GM21390 (cell line): ENCODE measurements around the gene PLCB1.

Source experiments
- ATAC-seq: cut with Tn5 transposase; IDR thresholded peaks from one replicate; pipeline ENCODE4 v1.9.1; 2021; ENCODE audit not compliant: unreplicated experiment

Gene PLCB1

DNA sequence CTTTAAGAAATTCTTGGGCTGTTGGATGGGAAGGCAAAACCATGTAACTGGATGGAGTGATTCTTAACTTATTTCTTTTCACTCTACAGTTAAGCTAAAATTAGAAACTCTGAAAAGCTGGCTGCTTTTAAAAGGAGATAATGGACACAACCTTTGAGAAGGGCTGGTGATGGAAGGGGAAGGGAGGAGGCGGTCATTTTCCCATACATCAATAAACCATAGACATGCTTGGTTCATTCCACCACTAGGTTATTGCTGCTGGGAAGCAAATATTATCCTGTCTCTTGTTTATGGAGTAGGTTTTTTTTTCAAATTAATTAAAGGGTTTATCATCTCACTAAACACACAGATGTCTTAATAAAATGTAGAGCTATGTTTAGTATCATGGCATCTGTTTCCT lies 76.2 kb downstream of the PLCB1 start:
- ATAC-seq, result no peak

DNA sequence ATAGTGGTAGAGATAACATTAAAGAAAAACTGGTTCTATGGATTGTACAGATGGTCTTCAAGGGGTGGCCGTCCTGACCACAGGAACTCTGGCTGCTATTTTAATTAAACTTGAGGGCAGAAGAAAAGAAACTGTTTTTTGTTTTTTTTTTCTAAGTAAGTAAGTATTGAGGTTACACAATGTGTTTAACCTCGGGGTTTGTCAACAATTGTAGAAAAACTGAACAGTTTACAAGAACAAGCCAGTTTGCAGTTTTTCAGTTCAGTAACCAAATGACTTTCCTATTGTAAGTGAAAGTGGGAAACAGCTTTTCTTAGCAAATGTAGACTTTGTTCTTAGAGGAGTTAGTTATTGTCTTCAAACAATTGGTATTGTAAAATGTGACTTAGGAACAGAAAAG lies 77.0 kb downstream of the PLCB1 start:
- peak; percentile 66 for ATAC-seq

DNA sequence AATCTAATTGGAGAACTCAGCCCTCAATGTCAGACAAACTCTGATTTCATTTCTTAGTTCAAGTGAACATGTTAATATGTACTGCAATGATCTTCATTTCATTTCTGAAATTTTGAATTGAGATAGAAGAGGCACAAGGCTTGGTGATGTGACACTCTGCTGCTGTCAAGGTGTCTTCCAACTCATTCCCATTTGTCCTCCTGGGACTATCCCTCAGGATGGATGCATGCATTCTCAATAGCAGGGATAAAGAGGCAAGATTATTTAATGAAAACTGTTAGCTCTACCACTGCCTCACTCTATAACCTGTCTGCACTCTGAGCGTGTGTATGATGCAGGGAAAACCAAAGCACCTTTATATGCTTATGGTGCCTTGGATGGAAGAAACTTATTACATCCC lies 78.7 kb downstream of the PLCB1 start:
- no peak for ATAC-seq

DNA sequence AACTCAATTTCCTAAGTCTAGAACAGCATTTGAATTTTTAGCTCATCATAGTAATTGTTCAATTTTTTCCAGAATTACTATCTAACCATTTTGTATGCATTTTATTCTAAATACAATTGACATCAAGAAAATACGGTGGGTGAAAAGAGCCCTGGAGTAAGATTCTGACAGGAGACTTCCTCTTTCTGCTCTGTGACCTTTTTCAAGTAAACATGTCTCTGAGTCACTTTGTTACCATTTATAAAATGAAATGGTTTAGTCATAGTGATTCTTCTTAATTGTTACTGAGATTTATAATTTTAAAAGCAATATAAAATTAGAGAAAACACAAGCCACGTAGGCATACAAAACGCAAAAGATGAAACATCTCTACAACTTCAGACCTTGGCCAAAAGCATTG lies 80.2 kb downstream of the PLCB1 start:
- no peak for ATAC-seq

DNA sequence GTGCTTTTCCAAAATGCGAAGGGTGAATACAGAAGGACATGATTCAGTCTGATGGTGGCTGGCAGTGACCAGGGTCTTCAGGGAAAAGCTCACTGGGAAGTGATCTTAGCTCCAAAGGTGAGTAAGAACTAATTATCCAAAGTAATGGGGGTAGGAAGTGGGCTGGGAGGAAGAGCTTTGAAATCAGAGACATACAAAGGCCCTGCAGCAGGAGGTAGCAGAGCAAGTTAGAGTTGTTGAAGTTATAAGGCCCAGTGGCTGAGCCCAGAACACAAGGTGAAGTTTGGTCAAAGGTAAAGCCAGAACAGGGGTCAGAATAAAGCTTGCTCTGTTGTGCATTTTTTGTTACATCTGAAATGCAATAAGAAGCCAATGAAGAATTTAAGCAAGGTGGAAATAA lies 81.2 kb downstream of the PLCB1 start:
- ATAC-seq, result no peak

DNA sequence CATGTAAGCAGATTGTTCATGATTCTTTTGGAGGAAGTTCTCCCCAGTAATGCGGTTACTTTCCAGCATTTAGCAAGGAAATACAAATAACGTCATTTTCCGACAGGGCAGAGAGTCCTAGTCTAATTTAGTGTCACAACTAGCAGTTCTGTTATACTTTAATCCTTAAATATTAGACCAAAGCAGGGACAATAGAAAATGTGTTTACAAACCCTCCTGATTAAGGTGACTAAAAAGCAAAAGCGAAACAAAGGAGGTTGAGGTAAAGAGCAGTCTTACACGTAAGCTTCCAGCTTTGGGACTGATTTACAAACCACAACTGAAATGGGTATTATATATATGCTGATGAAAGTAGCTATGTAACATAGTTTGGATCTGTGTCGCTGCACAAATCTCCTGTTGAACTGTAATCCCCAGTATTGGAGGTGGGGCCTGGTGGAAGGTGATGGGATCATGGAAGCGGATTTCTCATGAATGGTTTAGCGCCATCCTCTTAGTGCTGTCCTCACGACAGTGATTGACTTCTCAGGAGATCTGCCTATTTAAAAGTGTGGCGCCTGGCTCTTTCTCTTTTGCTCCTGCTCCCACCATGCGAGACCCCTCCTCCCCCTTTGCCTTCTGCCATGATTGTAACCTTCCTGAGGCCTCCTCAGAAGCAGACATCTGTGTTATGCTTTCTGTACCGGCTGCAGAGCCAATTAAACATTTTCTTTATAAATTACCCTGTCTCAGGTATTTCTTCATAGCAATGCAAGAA lies 81.9 kb downstream of the PLCB1 start:
- peak; percentile 74 for ATAC-seq

DNA sequence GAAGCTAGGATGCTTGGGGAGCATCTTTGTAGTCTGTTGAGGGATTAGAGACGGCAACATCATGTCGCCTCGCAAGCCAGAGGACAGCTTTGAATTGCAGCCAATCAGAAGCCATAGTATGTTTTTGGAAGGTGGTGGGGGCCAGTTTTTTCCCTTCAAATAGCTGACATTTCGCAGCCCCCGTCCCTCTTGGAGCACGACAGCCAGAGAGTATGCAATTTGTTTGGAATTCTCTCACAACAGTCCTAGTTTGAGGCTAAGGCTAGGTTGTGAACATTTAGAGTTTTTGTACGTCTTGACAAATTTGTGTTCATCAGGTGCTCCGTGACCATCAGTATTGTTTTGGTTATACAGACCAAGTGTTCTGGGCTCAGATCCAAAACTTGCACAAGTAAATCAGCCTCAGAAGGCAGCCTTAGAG lies 83.3 kb downstream of the PLCB1 start:
- ATAC-seq, result no peak

DNA sequence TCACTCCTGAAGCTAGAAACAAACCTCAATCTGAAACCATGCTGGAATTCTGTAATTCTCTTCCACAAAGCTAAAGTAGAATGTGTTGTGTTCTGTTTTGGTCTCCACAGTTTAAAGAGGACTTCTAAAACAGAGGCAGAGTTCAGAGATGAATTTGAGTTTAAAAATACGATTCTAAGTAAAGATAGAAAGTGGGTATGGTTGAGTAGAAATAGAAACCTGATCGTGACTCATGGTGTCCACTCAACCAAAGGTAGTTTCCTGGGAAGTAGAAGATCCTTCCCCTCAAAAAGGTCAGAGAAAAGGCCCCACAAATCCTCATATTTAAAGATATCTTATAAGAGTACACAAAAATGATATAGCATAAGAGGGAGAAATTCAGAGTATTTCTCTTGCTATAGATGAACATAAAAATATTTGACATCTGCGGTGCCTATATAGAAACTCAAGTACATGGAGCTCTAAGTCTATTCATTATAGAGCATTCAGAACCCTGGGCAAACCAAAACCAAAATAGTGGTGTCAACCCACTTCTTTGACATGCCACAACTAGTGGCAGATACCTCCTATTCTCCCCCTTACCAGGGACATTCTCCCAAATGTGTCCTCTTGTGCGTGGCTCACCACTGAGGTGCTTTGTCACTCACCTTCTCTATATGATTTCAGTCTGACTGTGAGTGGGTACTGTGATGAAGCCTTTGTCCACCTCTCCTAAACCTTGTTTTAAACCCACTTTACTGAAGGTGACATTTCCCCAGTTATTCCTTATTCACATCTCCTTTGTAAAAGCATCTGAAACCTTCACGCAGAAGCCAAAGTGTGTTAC lies 84.5 kb downstream of the PLCB1 start:
- peak; percentile 35 for ATAC-seq

DNA sequence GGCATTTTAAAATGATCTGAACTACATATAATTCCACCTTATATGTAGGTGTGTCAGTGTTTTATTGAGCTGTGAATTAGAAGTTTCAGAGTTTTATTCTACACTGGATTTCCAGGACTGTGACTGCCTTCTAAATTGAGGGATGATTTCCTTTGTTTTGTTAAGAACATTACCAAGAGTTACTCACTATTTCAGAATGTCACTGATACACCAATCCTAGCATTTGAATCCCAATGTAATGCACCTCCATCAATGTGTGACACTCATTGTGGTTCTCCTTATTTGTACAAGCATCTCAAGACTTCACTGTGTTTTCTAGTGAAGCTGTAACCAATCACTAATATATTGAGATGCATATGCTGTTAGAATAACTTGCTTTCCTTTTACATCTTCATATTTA lies 86.8 kb downstream of the PLCB1 start:
- ATAC-seq, result no peak

DNA sequence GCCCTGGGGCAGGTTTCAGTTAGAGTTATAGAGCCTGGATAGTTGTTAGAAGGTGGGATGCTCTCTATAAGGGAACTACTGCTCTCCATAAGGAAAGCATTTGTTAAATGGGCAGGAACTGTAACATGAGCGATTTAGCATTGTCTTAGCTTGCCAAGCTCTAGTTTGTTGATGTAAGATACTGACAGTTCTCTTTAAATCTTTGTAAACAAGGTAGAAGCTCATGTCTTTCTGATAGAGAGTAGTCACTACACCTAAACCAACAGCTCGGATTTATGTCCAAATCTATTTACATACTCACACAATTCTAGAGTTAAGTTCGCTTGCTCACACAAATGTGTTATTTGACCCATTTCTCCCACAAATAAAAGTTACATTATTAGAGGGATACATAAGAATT lies 87.3 kb downstream of the PLCB1 start:
- no peak for ATAC-seq

DNA sequence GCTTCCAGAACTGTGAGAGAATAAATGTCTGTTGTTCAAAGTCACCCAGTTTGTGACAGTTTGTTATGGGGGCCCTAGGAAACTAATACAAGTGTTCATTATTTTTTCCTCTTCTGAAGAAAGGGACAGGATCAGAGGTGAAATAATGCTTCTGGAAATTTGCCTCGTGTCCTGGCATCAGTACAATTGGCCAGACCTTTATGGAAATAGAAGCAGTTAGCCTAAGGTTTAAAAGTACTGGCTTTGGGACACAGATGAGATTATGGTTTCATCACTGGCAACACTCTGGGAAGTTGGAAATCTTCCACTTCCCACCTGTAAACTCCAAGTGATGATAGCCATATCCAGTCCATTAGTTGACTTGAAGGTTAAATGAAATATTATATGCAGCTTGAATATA lies 88.7 kb downstream of the PLCB1 start:
- no peak for ATAC-seq

DNA sequence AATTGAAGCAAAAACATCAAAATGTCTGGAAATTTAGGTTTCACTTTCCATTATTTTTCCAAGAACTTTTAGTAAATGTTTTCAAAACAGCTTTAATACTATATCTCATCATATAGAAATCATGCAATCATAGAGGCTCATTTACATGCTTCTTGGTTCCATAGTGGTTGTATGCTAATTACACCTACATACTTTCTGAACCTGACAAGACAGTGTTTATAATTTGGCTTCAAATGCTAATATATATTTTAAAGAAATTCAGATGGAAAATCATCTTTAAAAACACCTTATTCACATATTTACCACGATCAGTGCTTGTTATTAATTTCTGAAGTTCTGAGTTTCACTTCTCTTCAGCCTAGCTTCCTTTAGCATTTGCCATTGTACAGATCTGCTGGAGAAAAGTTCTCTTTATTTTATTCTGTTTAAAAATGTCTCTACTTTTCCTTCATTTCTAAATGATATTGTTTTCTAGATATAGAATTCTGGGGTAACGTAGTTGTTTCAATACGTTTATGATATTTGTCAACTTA lies 89.9 kb downstream of the PLCB1 start:
- peak; percentile 68 for ATAC-seq

DNA sequence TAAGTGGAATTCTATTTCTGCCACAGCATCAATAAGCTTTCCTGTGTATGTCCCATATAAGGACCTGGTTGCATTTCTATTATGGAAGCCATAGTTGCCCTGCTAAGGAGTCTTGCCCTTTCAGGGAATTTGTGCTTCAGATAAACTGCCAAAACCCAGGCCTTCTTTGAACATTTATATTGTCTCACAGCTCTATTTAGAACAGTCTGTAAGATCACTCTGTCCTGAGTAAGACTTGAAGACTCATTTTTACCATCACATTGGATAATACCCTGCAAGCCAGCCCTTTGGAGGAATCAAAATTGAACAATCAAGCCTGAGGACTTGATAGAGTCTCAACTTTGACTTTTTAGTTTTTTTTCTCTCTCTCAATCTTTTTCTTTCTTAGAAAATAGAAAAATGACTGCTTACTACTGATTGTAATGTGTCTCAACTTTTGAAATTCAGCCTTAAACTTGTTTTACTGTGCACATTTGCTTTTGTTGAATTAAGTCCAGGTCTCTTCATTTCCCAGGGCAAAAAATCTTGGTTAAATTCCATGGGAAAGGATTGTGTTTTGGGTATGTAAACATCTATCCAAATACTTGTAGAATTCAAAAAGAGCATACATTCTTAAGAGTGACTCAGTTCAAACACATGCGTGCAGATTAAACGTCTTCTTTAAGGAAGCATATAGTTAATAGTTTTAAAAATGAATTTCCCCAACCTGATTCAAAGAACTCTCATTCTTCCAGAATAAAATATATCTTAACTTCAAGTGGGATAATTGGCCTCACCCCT lies 91.2 kb downstream of the PLCB1 start:
- ATAC-seq, result no peak

DNA sequence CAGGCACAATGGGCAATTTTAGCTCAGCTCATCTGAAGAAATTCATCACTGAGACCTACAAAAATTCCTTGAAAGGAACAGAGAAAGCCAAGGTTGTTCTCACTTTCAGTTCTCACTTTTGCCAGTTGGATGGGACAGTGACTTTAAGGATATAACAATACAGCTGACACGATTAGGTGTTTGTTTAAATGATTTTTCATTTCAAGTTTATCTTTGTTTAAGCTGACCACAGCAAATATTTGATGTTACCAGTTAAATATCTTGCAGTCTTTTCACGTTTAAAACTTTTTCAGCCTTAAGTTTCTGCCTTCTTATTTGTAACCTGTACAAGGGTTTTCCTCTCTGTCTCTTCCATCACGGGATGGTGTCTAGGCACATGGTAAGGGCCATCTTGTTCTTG lies 93.6 kb downstream of the PLCB1 start:
- ATAC-seq, result no peak

DNA sequence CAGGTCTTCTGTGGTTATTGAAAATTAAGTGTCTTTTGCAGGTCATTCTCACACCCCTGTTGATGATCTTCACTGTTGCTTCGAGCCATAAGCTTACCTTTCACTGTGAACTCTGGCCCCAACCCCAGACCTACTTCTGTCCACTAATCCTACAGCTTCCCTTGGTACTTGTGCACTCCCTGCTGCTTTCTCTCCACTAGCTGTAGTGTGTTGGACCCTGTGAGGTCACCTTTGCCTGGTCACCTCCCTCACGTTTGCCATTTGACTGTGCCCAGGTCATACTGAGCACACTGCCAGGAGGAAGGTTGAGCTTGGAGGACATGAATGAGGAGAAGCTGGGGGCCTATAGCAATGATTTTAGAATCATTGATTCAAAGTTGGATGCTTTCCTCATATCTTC lies 94.0 kb downstream of the PLCB1 start:
- ATAC-seq, result no peak

DNA sequence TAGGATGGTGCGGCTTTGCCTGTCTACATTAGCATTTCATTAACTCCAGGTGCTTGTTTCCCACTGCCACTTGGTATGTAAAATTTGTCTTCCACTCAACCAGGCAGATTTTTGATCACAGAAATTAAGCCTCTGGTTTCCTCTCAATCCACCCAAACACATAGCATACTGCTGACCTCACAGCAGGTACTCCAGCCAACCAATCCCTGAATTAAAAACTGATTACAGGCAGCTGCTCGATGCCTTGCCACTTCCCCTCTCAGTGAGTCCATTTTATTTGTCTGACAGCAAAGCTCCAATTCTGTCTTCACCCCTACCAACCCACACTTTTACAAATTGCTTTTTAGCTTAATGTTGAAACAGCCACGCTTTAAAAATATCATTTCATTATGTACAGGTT lies 95.2 kb downstream of the PLCB1 start:
- ATAC-seq, result no peak

DNA sequence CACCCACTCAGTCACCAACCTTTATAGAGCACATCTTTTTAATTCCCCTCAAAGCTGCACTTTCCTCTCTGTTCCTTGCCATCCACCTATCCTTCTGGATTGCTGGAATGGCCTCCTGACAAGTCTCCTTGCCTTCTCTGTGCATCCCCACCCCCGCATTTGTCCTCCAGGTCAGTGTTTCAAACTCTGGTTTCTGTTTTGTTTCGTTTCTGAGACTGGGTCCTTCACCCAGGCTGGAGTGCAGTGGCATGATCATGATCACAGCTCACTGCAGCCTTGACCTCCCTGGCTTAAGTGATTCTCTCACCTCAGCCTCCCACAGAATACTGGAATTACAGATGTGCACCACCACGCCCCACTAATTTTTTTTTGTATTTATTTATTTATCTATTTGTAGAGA lies 96.2 kb downstream of the PLCB1 start:
- ATAC-seq, result peak; percentile 49

DNA sequence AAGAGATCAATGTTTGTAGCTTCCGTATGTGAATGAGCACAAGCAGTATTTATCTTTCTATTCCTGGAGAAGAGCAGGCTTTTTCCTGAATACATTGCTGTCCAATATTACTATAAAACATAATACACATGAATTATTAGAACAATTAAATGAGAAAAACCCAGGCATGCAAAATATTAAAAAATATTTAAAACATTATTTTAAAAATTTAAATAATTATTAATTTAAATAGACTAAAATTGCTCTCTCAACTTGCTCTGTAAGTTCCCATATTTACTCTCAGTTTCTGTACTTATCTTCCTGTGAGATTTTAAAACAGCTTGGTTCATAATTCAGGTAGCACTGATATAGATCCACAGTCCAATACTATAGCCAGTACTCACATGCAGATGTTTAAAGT lies 97.0 kb downstream of the PLCB1 start:
- ATAC-seq, result no peak

DNA sequence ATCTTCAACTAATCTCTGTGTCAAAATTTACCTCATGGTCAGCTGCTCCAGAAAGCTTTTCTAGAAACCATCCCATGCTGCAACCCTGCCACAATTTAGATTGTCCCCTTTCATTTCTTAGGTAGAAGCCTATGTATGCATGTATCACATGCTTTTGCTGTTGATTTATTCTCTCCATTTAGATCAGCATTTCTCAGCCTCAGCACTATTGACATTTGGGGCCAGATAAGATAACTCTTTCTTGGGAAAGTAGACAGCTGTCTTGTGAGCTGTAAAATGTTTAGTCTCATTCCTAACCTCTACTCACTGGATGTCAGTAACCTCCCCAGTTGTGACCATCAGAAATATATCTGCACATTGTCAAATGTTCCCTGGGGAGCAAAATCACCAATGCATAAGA lies 99.0 kb downstream of the PLCB1 start:
- no peak for ATAC-seq

DNA sequence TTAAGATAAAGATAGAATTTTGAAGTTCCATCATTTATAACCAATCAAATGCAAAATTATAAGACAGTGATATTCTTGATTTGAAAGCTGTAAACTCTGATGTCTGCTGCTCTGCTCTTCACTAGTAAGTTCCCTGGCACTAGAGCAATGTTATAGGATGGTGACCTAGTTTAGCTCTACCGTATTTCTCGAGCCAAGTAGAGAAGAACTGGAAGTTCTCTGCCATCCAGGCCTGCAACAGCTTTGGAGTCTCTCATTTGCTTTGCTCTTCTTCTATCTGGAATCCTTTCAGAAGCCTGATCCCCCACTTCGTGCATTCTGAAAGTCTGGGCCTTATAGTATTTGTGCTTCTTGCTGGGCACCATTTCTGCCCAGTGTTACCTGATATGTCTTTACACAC lies 100.3 kb downstream of the PLCB1 start:
- ATAC-seq, result no peak

DNA sequence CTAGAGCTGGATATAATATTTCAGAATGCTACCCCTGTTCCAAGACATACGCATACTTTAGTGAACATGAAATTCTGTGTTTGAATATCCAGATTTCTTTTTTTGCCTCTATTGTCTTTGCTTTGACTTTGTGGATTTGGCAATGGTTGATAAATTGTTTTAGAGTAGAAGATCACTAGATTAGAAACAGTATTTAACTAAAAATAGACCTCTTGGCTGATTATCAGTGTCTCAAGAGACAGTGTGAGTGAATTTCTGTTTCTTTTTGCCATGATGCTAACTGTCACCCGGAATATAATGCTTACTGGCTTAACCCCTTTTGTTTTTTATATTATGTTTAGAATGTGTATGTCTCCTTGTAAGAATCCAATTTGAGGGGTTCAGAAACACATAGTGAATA lies 102.5 kb downstream of the PLCB1 start:
- ATAC-seq, result no peak

DNA sequence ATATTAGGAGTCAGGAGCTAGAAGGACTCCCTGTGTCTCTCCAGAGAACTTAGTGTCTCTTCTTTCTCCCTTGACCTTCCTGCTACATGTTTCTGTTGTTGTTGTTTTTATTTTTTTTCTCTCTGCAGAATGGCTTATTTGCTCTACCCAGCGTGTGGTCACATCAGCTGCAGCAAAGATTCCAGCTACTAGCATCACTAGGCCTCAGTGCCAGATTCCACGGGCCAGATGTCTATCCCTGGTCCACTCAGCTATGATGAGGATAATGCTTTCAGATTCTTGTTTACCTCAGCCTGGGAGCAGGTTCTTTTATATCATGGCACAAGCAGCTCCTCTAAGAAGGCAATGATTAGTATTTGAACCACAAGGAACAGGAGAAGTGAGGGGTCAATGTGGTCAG lies 110.0 kb downstream of the PLCB1 start:
- ATAC-seq, result no peak
